ENCODE data around the gene SLC8A3. TPM values are rescaled to one million over a fixed set of nuclear protein-coding genes. Genes with fewer than 3 reads are reported as not detected.

The SLC8A3 gene
- total RNA-seq, 4 donors from 2014 or later, result 0.21 to 0.76 TPM; not detected in 2

DNA sequence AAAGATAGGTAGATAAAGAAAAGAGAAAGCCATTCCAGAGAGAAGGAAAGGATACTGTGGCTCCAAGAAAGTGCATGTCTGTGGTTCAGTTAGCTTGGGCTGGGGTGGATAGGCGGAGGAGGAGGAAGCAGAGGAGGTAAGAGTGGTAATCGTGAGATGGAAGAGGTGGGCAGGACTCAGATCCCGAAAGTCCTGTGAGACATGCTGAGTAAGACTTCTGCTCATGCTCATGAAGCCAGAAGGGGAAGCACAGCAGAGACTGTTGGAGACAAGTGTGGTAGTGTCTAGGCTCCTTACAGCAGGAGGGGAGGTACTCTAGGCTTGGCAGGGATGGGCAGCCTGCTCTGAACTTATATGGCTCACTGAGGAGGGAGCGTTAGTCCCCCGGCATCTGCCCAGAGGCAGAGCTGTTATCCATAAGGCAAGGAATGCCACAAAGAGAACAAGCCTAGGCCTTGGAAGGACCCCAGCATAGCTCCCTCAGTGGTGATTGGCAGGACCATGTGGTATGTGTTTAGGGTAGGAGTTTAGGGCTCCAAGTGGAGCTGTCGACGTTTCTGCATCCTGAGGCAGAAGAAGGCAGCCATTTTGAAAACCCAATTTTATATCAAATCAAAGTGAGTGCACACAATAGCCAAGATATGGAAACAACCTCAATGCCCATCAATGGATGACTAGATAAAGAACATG, 174.2 kb downstream of the SLC8A3 start:
- Histone ChIP-seq H3K4me3 (no peak overlapping the region), H3K27ac (no peak overlapping the region), H3K36me3 (no peaks in the 10 kb centered on the region), H3K9me3 (no peaks in the 10 kb centered on the region), H3K27me3 (no peaks in the 10 kb centered on the region), H3K4me1 (peaks cover 19% of the 10 kb centered on the region)
- DNase-seq (ENCODE audit: low spot score in 2 of 2), result no peak
- TF ChIP-seq POLR2A (IDR thresholded peaks at IDR 0.05) (no peak), CTCF (IDR thresholded peaks at IDR 0.05) (no peak), POLR2AphosphoS5 (IDR thresholded peaks at IDR 0.05) (no peak), EP300 (IDR thresholded peaks at IDR 0.05) (no peak)
- 77% methylated on average over 7 of the region's 7 CpGs for WGBS

DNA sequence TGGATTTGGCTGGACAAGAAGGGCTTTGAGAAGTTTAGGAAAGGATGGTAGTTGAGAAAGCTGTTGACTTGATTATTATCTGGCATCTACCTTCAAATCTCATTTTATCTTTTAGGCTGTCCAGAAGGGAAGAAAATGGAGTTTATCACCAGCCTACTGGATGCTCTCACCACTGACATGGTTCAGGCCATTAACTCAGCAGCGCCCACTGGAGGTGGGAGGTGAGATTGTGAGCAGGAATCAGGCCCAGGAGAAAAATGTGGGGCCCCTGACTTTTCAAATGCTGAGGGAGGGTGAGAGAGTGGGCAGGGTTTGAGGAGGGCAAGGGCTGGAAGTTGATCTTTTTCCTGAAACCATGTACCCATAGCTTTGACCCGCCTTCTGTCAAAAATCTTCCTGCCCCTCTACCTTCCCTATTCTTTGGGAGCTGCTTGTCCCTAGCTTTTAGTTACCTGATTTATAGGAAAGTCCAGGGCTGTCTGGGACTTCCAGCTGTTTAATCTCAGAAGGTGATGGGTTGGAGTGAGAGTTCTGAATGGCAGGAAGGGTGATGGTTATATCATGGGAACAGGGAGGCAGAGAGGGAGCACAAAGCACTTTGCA, 175.4 kb downstream of the SLC8A3 start:
- Histone ChIP-seq H3K27me3 (no peaks in the 10 kb centered on the region), H3K27ac (no peak overlapping the region), H3K4me3 (no peak overlapping the region), H3K4me1 (peaks cover 7% of the 10 kb centered on the region), H3K9me3 (no peaks in the 10 kb centered on the region), H3K36me3 (no peaks in the 10 kb centered on the region)
- DNase-seq (ENCODE audit: low spot score in 2 of 2), result no peak
- 65% methylated on average over 2 of the region's 2 CpGs for WGBS
- TF ChIP-seq POLR2AphosphoS5 (IDR thresholded peaks at IDR 0.05) (no peak), CTCF (IDR thresholded peaks at IDR 0.05) (peak in 1 of 2 donors; percentile 46), POLR2A (IDR thresholded peaks at IDR 0.05) (no peak)

GRCh38 chr14:70011708-70012107, 177.0 kb downstream of the SLC8A3 start:
- Histone ChIP-seq H3K27me3 (no peaks in the 10 kb centered on the region), H3K27ac (no peak overlapping the region), H3K4me1 (peaks cover 3% of the 10 kb centered on the region), H3K36me3 (no peaks in the 10 kb centered on the region), H3K4me3 (no peak overlapping the region), H3K9me3 (no peaks in the 10 kb centered on the region)
- DNase-seq (ENCODE audit: low spot score in 2 of 2), result no peak
- 90% methylated on average over 7 of the region's 7 CpGs for WGBS
- TF ChIP-seq EP300 (IDR thresholded peaks at IDR 0.05) (no peak), POLR2A (IDR thresholded peaks at IDR 0.05) (no peak), POLR2AphosphoS5 (IDR thresholded peaks at IDR 0.05) (no peak)

- H3K4me1 ChIP-seq, result peaks cover 3% of the 10 kb centered on the region
- H3K27ac ChIP-seq, result no peak overlapping the region
- H3K36me3 ChIP-seq, result no peaks in the 10 kb centered on the region
- WGBS, result 66% methylated on average over 6 of the region's 6 CpGs
- no peak overlapping the region for H3K4me3 ChIP-seq
- DNase-seq (ENCODE audit: low spot score in 2 of 2), result no peak
- H3K27me3 ChIP-seq, result no peaks in the 10 kb centered on the region
- TF ChIP-seq EP300 (IDR thresholded peaks at IDR 0.05) (no peak), CTCF (IDR thresholded peaks at IDR 0.05) (no peak), POLR2AphosphoS5 (IDR thresholded peaks at IDR 0.05) (no peak), POLR2A (IDR thresholded peaks at IDR 0.05) (no peak)
- H3K9me3 ChIP-seq, result no peaks in the 10 kb centered on the region
These were observed 177.7 kb downstream of the SLC8A3 start for GRCh38 chr14:70011098-70011497.

DNA sequence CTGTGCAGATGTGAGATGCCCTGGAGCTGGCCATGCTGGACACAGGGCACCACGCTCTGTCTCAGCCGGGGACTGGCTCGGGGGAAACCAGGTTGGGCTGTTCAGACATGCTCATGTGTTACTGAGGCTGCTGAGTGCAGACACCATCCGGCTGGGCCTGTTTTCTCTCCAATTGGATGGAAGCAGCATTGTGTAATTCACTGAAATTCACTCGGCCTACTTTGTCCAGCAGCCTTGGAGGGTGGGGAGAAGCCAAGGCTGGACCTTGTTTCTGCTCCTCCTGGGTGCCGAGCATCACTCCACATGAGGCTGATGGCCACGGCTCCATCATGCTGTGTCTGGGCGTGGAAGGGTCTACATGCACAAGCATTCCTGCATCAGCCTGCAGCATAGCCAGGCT, 178.8 kb downstream of the SLC8A3 start:
- WGBS, result 28% methylated on average over 3 of the region's 8 CpGs
- TF ChIP-seq CTCF (IDR thresholded peaks at IDR 0.05) (no peak), POLR2AphosphoS5 (IDR thresholded peaks at IDR 0.05) (no peak), POLR2A (IDR thresholded peaks at IDR 0.05) (no peak), EP300 (IDR thresholded peaks at IDR 0.05) (no peak)
- no peak overlapping the region for H3K27ac ChIP-seq
- DNase-seq (ENCODE audit: low spot score in 2 of 2), result no peak
- no peaks in the 10 kb centered on the region for H3K36me3 ChIP-seq
- no peaks in the 10 kb centered on the region for H3K27me3 ChIP-seq
- H3K4me3 ChIP-seq, result no peak overlapping the region
- H3K9me3 ChIP-seq, result no peaks in the 10 kb centered on the region
- peaks cover 3% of the 10 kb centered on the region for H3K4me1 ChIP-seq
